ENCODE results near the gene CATSPER2.

- TF ChIP-seq CTCF (IDR thresholded peaks at IDR 0.05) = no peak
- no peak for TF ChIP-seq POLR2A (IDR thresholded peaks at IDR 0.05)
These were observed at the start of gene CATSPER2 for GRCh38 chr15:43648649-43649429.

Measured in body of pancreas (tissue), 4 donors.